Mesendoderm (in vitro differentiated cells): ENCODE measurements around the gene CTNNA3.

ENCODE experiments used
- DNase-seq: peaks from one replicate; pipeline ENCODE4 v3.0.0; 2013
- H2AK5ac ChIP-seq: 2 replicates; pipeline ENCODE4 v1.6.1; 2013; ENCODE audit warnings: low read length, inconsistent platforms
- H2BK120ac ChIP-seq: 2 replicates; pipeline ENCODE4 v1.6.1; 2013; ENCODE audit warnings: low read depth, mild to moderate bottlenecking, low read length, moderate library complexity, mixed read lengths
- H2BK15ac ChIP-seq: replicated peaks from 2 replicates; pipeline ENCODE4 v1.6.1; 2013; ENCODE audit warnings: low read depth, mild to moderate bottlenecking, moderate library complexity
- H2BK5ac ChIP-seq: 2 replicates; pipeline ENCODE4 v1.6.1; 2013; ENCODE audit warnings: low read length, inconsistent platforms
- H3K18ac ChIP-seq: 2 replicates; pipeline ENCODE4 v1.6.1; 2013; ENCODE audit warnings: mild to moderate bottlenecking, low read length, mixed read lengths
- H3K23ac ChIP-seq: one replicate; pipeline ENCODE4 v1.6.1; 2013; ENCODE audit warnings: low read length
- H3K27ac ChIP-seq: 2 replicates; pipeline ENCODE4 v1.5.1; 2013; ENCODE audit warnings: low read depth, mild to moderate bottlenecking, inconsistent platforms, low read length, moderate library complexity
- H3K27me3 ChIP-seq: 2 replicates; pipeline ENCODE4 v1.6.1; 2013; ENCODE audit warnings: low read length, control low read depth, mild to moderate bottlenecking, inconsistent platforms; ENCODE audit not compliant: insufficient read depth, poor library complexity
- H3K36me3 ChIP-seq: 2 replicates; pipeline ENCODE4 v1.6.1; 2013; ENCODE audit warnings: low read length, inconsistent platforms; ENCODE audit not compliant: control insufficient read depth, insufficient read depth
- H3K4ac ChIP-seq: one replicate; pipeline ENCODE4 v1.6.1; 2013; ENCODE audit warnings: low read depth, mild to moderate bottlenecking, low read length, moderate library complexity
- H3K4me1 ChIP-seq: 2 replicates; pipeline ENCODE4 v1.6.1; 2013; ENCODE audit warnings: low read depth, low read length, inconsistent platforms; ENCODE audit not compliant: control insufficient read depth
- H3K4me2 ChIP-seq: 2 replicates; pipeline ENCODE4 v1.6.1; 2013; ENCODE audit warnings: low read length
- H3K4me3 ChIP-seq: 2 replicates; pipeline ENCODE4 v1.5.1; 2013; ENCODE audit warnings: mild to moderate bottlenecking, low read length
- H3K56ac ChIP-seq: one replicate; pipeline ENCODE4 v1.6.1; 2013; ENCODE audit warnings: low read length
- H3K79me1 ChIP-seq: 2 replicates; pipeline ENCODE4 v1.6.1; 2013; ENCODE audit warnings: low read length, inconsistent platforms
- H3K79me2 ChIP-seq: 2 replicates; pipeline ENCODE4 v1.6.1; 2013; ENCODE audit warnings: mild to moderate bottlenecking, low read length; ENCODE audit not compliant: control insufficient read depth, insufficient read depth
- H3K9ac ChIP-seq: 2 replicates; pipeline ENCODE4 v1.6.1; 2013; ENCODE audit warnings: low read length, inconsistent platforms
- H4K5ac ChIP-seq: one replicate; pipeline ENCODE4 v1.6.1; 2013; ENCODE audit warnings: low read length
- H4K8ac ChIP-seq: one replicate; pipeline ENCODE4 v1.6.1; 2013; ENCODE audit warnings: low read depth, mild to moderate bottlenecking, control low read depth, low read length, moderate library complexity
- WGBS: extraction: QIAGEN DNeasy Blood & Tissue Kit; methylation state at CpG from one replicate; pipeline ENCODE4 v1.1.7; 2013; ENCODE audit warnings: low lambda C conversion rate, missing lambda C conversion rate; ENCODE audit not compliant: insufficient coverage; ENCODE audit errors: extremely low coverage; 5-methylcytosine and 5-hydroxymethylcytosine counted together

The CTNNA3 gene

DNA sequence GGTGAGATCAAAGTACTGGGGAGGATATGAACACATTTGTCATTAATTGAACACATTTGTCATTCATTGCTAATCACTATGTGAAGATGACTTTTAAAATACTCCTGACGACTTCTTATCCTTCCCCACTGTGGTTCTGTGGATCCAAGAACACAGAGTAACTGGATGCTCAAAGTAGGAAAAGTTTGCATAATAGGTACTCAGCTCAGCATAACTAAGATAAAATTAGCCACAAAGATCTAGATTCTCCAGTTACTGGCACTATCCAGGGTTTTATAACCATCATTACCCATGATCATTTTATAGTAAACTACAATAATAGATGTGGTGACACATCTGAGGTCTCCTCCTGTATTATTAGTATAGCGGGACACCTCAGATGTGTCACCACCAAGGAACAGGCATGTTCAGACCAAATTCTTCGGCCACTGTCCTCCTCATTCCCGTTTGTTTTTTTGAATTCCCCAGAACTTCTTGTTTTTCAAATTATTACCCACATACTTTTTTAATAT is 933.7 kb downstream of the CTNNA3 start:
- Histone ChIP-seq H3K18ac (no peak overlapping the region), H3K79me1 (no peaks in the 10 kb centered on the region), H3K27me3 (no peaks in the 10 kb centered on the region), H3K9ac (no peak overlapping the region), H4K5ac (no peak overlapping the region), H3K4me1 (no peaks in the 10 kb centered on the region), H3K27ac (no peak overlapping the region), H3K23ac (no peak overlapping the region), H3K4ac (no peak overlapping the region), H3K4me3 (no peak overlapping the region), H3K56ac (no peak overlapping the region), H3K4me2 (no peak overlapping the region), H2AK5ac (no peak overlapping the region), H4K8ac (no peak overlapping the region), H2BK120ac (no peak overlapping the region), H2BK15ac (no peak overlapping the region), H3K36me3 (no peaks in the 10 kb centered on the region), H2BK5ac (no peak overlapping the region), H3K79me2 (no peaks in the 10 kb centered on the region)
- no CpG with 5 or more reads among the region's 4 CpGs for WGBS
- DNase-seq, result no peak

GRCh38 chr10:66760941-66761340 is 935.1 kb downstream of the CTNNA3 start:
- H3K56ac ChIP-seq, result no peak overlapping the region
- H2BK120ac ChIP-seq, result no peak overlapping the region
- no peaks in the 10 kb centered on the region for H3K27me3 ChIP-seq
- no peak overlapping the region for H2BK15ac ChIP-seq
- H3K9ac ChIP-seq, result no peak overlapping the region
- no peak overlapping the region for H2BK5ac ChIP-seq
- H4K5ac ChIP-seq, result no peak overlapping the region
- H3K4ac ChIP-seq, result no peak overlapping the region
- no peaks in the 10 kb centered on the region for H3K36me3 ChIP-seq
- WGBS, result no CpG with 5 or more reads among the region's 1 CpG
- no peak overlapping the region for H3K4me3 ChIP-seq
- H3K4me2 ChIP-seq, result no peak overlapping the region
- no peaks in the 10 kb centered on the region for H3K79me2 ChIP-seq
- H3K27ac ChIP-seq, result no peak overlapping the region
- DNase-seq, result no peak
- no peaks in the 10 kb centered on the region for H3K4me1 ChIP-seq
- no peak overlapping the region for H4K8ac ChIP-seq
- no peaks in the 10 kb centered on the region for H3K79me1 ChIP-seq
- H3K23ac ChIP-seq, result no peak overlapping the region
- no peak overlapping the region for H3K18ac ChIP-seq
- no peak overlapping the region for H2AK5ac ChIP-seq

DNA sequence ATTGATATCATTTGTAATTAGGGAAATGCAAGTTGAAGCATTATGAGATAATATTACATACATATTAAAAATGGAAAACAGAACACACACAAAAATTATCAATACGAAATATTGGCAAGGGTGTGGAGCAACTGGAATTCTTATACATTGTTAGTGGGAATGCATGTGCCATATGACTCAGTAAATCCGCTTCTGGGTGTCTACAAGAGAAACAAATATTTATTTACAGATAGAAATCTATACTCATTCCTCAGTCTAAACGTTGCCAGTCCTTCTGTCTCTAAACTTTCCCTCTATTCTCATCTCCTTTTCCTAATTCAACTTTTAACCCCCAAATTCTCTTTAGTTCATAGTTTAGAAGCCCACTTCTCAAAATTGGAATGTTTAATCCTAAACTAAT is 940.5 kb downstream of the CTNNA3 start:
- H3K79me2 ChIP-seq, result no peaks in the 10 kb centered on the region
- H4K5ac ChIP-seq, result no peak overlapping the region
- no peaks in the 10 kb centered on the region for H3K36me3 ChIP-seq
- H3K4me3 ChIP-seq, result no peak overlapping the region
- WGBS, result 100% methylated on average over 1 of the region's 3 CpGs
- no peak overlapping the region for H3K56ac ChIP-seq
- no peak overlapping the region for H3K9ac ChIP-seq
- H3K4me2 ChIP-seq, result no peak overlapping the region
- H3K27ac ChIP-seq, result no peak overlapping the region
- H3K27me3 ChIP-seq, result no peaks in the 10 kb centered on the region
- H3K18ac ChIP-seq, result no peak overlapping the region
- H4K8ac ChIP-seq, result no peak overlapping the region
- no peak overlapping the region for H2BK15ac ChIP-seq
- no peaks in the 10 kb centered on the region for H3K79me1 ChIP-seq
- H2BK120ac ChIP-seq, result no peak overlapping the region
- no peak overlapping the region for H2AK5ac ChIP-seq
- no peaks in the 10 kb centered on the region for H3K4me1 ChIP-seq
- H3K4ac ChIP-seq, result no peak overlapping the region
- no peak overlapping the region for H2BK5ac ChIP-seq
- H3K23ac ChIP-seq, result no peak overlapping the region
- DNase-seq, result no peak

- Histone ChIP-seq H3K27ac (no peak overlapping the region), H3K9ac (no peak overlapping the region), H2BK15ac (no peak overlapping the region), H4K5ac (no peak overlapping the region), H2BK5ac (no peak overlapping the region), H2AK5ac (no peak overlapping the region), H3K79me1 (no peaks in the 10 kb centered on the region), H3K4me3 (no peak overlapping the region), H2BK120ac (no peak overlapping the region), H3K18ac (no peak overlapping the region), H3K56ac (no peak overlapping the region), H3K27me3 (no peaks in the 10 kb centered on the region), H3K36me3 (no peaks in the 10 kb centered on the region), H3K4ac (no peak overlapping the region), H3K4me2 (no peak overlapping the region), H3K4me1 (no peaks in the 10 kb centered on the region), H3K23ac (no peak overlapping the region), H4K8ac (no peak overlapping the region), H3K79me2 (no peaks in the 10 kb centered on the region)
- WGBS, result no CpG with 5 or more reads among the region's 1 CpG
- no peak for DNase-seq
Measured at GRCh38 chr10:66752714-66753113, 943.3 kb downstream of the CTNNA3 start.

GRCh38 chr10:66748217-66748616 is 947.8 kb downstream of the CTNNA3 start:
- no peaks in the 10 kb centered on the region for H3K27me3 ChIP-seq

DNA sequence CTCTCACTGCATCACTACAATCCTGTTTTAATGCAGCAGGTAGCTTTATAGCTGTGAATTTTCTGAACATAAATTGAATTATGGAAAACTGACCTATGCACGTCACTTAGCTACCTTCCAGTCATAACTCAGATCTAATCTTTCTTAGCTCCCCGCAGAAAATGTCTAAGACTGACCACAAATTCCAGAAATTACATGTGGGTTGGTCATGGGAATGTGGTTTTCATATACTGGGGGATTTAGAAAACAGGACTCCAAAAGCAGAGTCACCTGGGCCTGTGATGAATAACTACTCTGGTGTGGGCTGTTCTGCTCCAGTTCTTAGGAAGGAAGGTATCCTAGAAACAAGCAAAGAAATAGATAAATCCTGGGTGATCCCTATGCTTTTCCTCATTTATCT is 948.5 kb downstream of the CTNNA3 start:
- Histone ChIP-seq H3K4me1 (no peaks in the 10 kb centered on the region), H3K23ac (no peak overlapping the region), H3K18ac (no peak overlapping the region), H3K79me2 (no peaks in the 10 kb centered on the region), H2BK120ac (no peak overlapping the region), H4K5ac (no peak overlapping the region), H2AK5ac (no peak overlapping the region), H3K36me3 (no peaks in the 10 kb centered on the region), H3K27ac (no peak overlapping the region), H3K4me2 (no peak overlapping the region), H3K4ac (no peak overlapping the region), H3K27me3 (no peaks in the 10 kb centered on the region), H3K4me3 (no peak overlapping the region), H2BK5ac (no peak overlapping the region), H3K79me1 (no peaks in the 10 kb centered on the region), H4K8ac (no peak overlapping the region), H3K9ac (no peak overlapping the region), H2BK15ac (no peak overlapping the region), H3K56ac (no peak overlapping the region)
- no CpG with 5 or more reads among the region's 2 CpGs for WGBS
- DNase-seq, result no peak

More at GRCh38 chr10:66748217-66748616, 947.8 kb downstream of the CTNNA3 start:
- Histone ChIP-seq H2BK5ac (no peak overlapping the region), H3K4me1 (no peaks in the 10 kb centered on the region), H3K23ac (no peak overlapping the region), H2AK5ac (no peak overlapping the region), H3K79me2 (no peaks in the 10 kb centered on the region), H2BK120ac (no peak overlapping the region), H3K27ac (no peak overlapping the region), H3K9ac (no peak overlapping the region), H3K18ac (no peak overlapping the region), H3K4me3 (no peak overlapping the region), H3K36me3 (no peaks in the 10 kb centered on the region), H3K56ac (no peak overlapping the region), H3K4me2 (no peak overlapping the region), H3K4ac (no peak overlapping the region), H2BK15ac (no peak overlapping the region), H3K79me1 (no peaks in the 10 kb centered on the region), H4K8ac (no peak overlapping the region), H4K5ac (no peak overlapping the region)
- no CpG with 5 or more reads among the region's 1 CpG for WGBS
- DNase-seq, result no peak
